PC-3 (cell line): ENCODE measurements around the gene BRWD1. TPM values are rescaled to one million over a fixed set of nuclear protein-coding genes. Genes with fewer than 3 reads are reported as not detected.
A peak's percentile ranks its signal among the peaks of the same experiment; 100 is the strongest.
"Not testable (repeated sequence)": the region's sequence is repeated elsewhere in the genome, so short reads cannot be mapped to it uniquely, and the experiment has no call there.

ENCODE experiments used
- ATAC-seq: fragments of 200-7000 bp; cut with Tn5 transposase; 2 replicates; pipeline ENCODE4 v1.9.1; 2020; ENCODE audit warnings: mild to moderate bottlenecking, moderate library complexity
- BruUV-seq: library from RNA; stranded (reverse); fragments of 400-500 nt; replicated peaks from 2 replicates; lab custom pipeline; 2021; lab: Mats Ljungman, UMichigan
- CTCF ChIA-PET: fragments of 300-600 bp; sonication (Branson Sonifier 250); formaldehyde crosslinking; loops from one replicate; lab custom pipeline; 2022; ENCODE audit warnings: antibody characterized with exemption; lab: Charles Lee
- POLR2A ChIA-PET: fragments of 300-600 bp; sonication (Branson Sonifier 250); formaldehyde crosslinking; loops from one replicate; lab custom pipeline; 2022; ENCODE audit warnings: antibody characterized with exemption; ENCODE audit not compliant: unreplicated experiment; lab: Charles Lee
- DNase-seq: peaks from one replicate; pipeline ENCODE4 v3.0.0-alpha.2; 2015
- H2AFZ ChIP-seq: fragments of 300-600 bp; sonication (generic); 2 replicates; pipeline ENCODE4 v1.6.0; 2016; ENCODE audit warnings: antibody characterized with exemption, low read length
- H3F3A ChIP-seq: fragments of 300-600 bp; sonication (generic); one replicate; pipeline ENCODE4 v1.6.0; 2017; ENCODE audit warnings: antibody characterized with exemption, low read length, control low read depth, mild to moderate bottlenecking; ENCODE audit not compliant: unreplicated experiment
- H3K27ac ChIP-seq: fragments of 300-600 bp; sonication (generic); 2 replicates; pipeline ENCODE4 v1.5.1; 2016; ENCODE audit warnings: mild to moderate bottlenecking, low read length
- H3K27me3 ChIP-seq: fragments of 300-600 bp; sonication (generic); 2 replicates; pipeline ENCODE4 v1.6.1; 2016; ENCODE audit warnings: low read length, mixed read lengths
- H3K36me3 ChIP-seq: fragments of 300-600 bp; sonication (generic); 2 replicates; pipeline ENCODE4 v1.6.1; 2016; ENCODE audit warnings: low read depth, mixed run types, low read length, mixed read lengths
- H3K4me1 ChIP-seq: fragments of 300-600 bp; sonication (generic); 2 replicates; pipeline ENCODE4 v1.5.1; 2016; ENCODE audit warnings: low read length; ENCODE audit not compliant: insufficient read depth
- H3K4me2 ChIP-seq: fragments of 300-600 bp; sonication (generic); 2 replicates; pipeline ENCODE4 v1.6.0; 2016; ENCODE audit warnings: low read length
- H3K4me3 ChIP-seq: fragments of 300-600 bp; sonication (generic); 2 replicates; pipeline ENCODE4 v1.5.1; 2016; ENCODE audit warnings: mild to moderate bottlenecking, low read length, mixed read lengths
- H3K79me2 ChIP-seq: fragments of 300-600 bp; sonication (generic); 2 replicates; pipeline ENCODE4 v1.6.1; 2017; ENCODE audit warnings: low read length, mixed read lengths
- H3K9ac ChIP-seq: fragments of 300-600 bp; sonication (generic); 2 replicates; pipeline ENCODE4 v1.6.0; 2016; ENCODE audit warnings: mild to moderate bottlenecking, low read length
- H3K9me2 ChIP-seq: fragments of 300-600 bp; sonication (generic); replicated peaks from 2 replicates; pipeline ENCODE4 v1.6.1; 2016; ENCODE audit warnings: mixed run types, low read length, mixed read lengths
- H3K9me3 ChIP-seq: fragments of 300-600 bp; sonication (generic); 2 replicates; pipeline ENCODE4 v1.6.1; 2016; ENCODE audit warnings: low read length, mixed read lengths
- H4K20me1 ChIP-seq: fragments of 300-600 bp; sonication (generic); 2 replicates; pipeline ENCODE4 v1.6.1; 2016; ENCODE audit warnings: low read length, mixed read lengths
- EZH2 ChIP-seq: fragments of 300-600 bp; sonication (generic); IDR thresholded peaks from one replicate; pipeline ENCODE4 v1.6.1; 2017; ENCODE audit warnings: antibody characterized with exemption, mild to moderate bottlenecking, low read length; ENCODE audit not compliant: unreplicated experiment
- EZH2phosphoT487 ChIP-seq: fragments of 300-600 bp; sonication (generic); IDR thresholded peaks from 2 replicates; pipeline ENCODE4 v1.6.1; 2018; ENCODE audit warnings: mild to moderate bottlenecking, antibody characterized with exemption, low read length, borderline replicate concordance
- intact Hi-C: fragments of 100-400 bp; cut with micrococcal nuclease; formaldehyde crosslinking; loops from 2 replicates; pipeline ENCODE4 v1.9.0; 2023
- total RNA-seq: library from RNA; depleted of rRNA; stranded (reverse); fragments of >200 nt; gene quantifications from 2 replicates; pipeline ENCODE4 v1.2.3, GENCODE V29; 2014; rRNA removed

BRWD1 gene
- total RNA-seq, 1 experiment from 2014 or later: 29.3 TPM

- no peaks in the 10 kb centered on the region for H4K20me1 ChIP-seq
- H3K9me2 ChIP-seq: no peaks in the 10 kb centered on the region
- ChIA-PET CTCF (interaction anchor here (0.7 to 0.8 kb wide), 2 partner anchors 468 to 563 kb away, joined by 3 to 13 read pairs; no protein-coding TSS in a partner anchor), POLR2A (no interaction called here)
- BruUV-seq: no TSS peak
- H3F3A ChIP-seq: no peaks in the 10 kb centered on the region
- no peak for TF ChIP-seq EZH2
- H3K36me3 ChIP-seq: no peaks in the 10 kb centered on the region
- DNase-seq: peak; percentile 82
- no peaks in the 10 kb centered on the region for H3K27me3 ChIP-seq
- intact Hi-C loops: loop anchor here (5.0 kb wide), 1 partner anchor 424 kb away; no protein-coding TSS in a partner anchor
- ATAC-seq: peak; percentile 50
- H3K79me2 ChIP-seq: no peaks in the 10 kb centered on the region
- H3K4me1 ChIP-seq: peaks cover 17% of the 10 kb centered on the region
- no peak overlapping the region for H3K4me3 ChIP-seq
- peak overlapping the region; percentile 15; the same call in 1 of the 2 replicates for H3K27ac ChIP-seq
- no peak overlapping the region for H3K9ac ChIP-seq
- no peak overlapping the region for H2AFZ ChIP-seq
- H3K9me3 ChIP-seq: no peaks in the 10 kb centered on the region
- H3K4me2 ChIP-seq: peak overlapping the region; percentile 17; the same call in 1 of the 2 replicates
Measured at GRCh38 chr21:39136711-39137110, 176.7 kb downstream of the BRWD1 start.

GRCh38 chr21:39136138-39136537 is 177.3 kb downstream of the BRWD1 start:
- H3K36me3 ChIP-seq, H3K4me3 ChIP-seq, H3F3A ChIP-seq, H3K9me3 ChIP-seq, CTCF ChIA-PET, H3K9ac ChIP-seq, H3K27me3 ChIP-seq, H3K9me2 ChIP-seq, H3K79me2 ChIP-seq, H2AFZ ChIP-seq, H3K4me2 ChIP-seq, H4K20me1 ChIP-seq, BruUV-seq, POLR2A ChIA-PET: not testable (repeated sequence)
- intact Hi-C loops: loop anchor here (5.0 kb wide), 1 partner anchor 424 kb away; no protein-coding TSS in a partner anchor
- peak; percentile 35 for ATAC-seq
- peaks cover 17% of the 10 kb centered on the region for H3K4me1 ChIP-seq
- DNase-seq: peak; percentile 51
- H3K27ac ChIP-seq: 0 out of 2 replicates have a peak overlapping the region, but pooled peaks have one; percentile 15

GRCh38 chr21:39134288-39134810 is 179.1 kb downstream of the BRWD1 start:
- Histone ChIP-seq H3K27ac (no peak overlapping the region), H3K4me1 (peaks cover 17% of the 10 kb centered on the region), H3K36me3 (no peaks in the 10 kb centered on the region), H3K4me3 (no peak overlapping the region), H2AFZ (no peak overlapping the region), H3K9me2 (no peaks in the 10 kb centered on the region), H3K4me2 (no peak overlapping the region), H3K79me2 (no peaks in the 10 kb centered on the region), H3K27me3 (no peaks in the 10 kb centered on the region), H3K9me3 (no peaks in the 10 kb centered on the region), H4K20me1 (no peaks in the 10 kb centered on the region), H3F3A (no peaks in the 10 kb centered on the region), H3K9ac (no peak overlapping the region)
- intact Hi-C loops: no loop called here
- no TSS peak for BruUV-seq
- ChIA-PET POLR2A (no interaction called here), CTCF (no interaction called here)
- TF ChIP-seq EZH2phosphoT487: no peak
- DNase-seq: no peak
- no peak for ATAC-seq

Other genes with a start within 250 kb of the BRWD1 start
- 110 and 113 TPM in 2 replicates for gene PSMG1, start 130.2 kb downstream of the BRWD1 start, total RNA-seq
- 335 and 338 TPM in 2 replicates for gene HMGN1, start 35.5 kb upstream of the BRWD1 start, total RNA-seq
- gene LCA5L, start 132.1 kb upstream of the BRWD1 start, total RNA-seq: 0.40 and 0.98 TPM in 2 replicates
- gene SH3BGR, start 138.3 kb upstream of the BRWD1 start, total RNA-seq: 0.40 and 1.3 TPM in 2 replicates